Endothelial cell of umbilical vein (primary cell): ENCODE results near the gene PALB2. TPM values are rescaled to one million over a fixed set of nuclear protein-coding genes. Genes with fewer than 3 reads are reported as not detected.
"Not testable (repeated sequence)": the region's sequence is repeated elsewhere in the genome, so short reads cannot be mapped to it uniquely, and the experiment has no call there.

Experiments
- BruUV-seq: library from RNA; stranded (reverse); fragments of 400-500 nt; replicated peaks from 2 replicates; lab custom pipeline; 2021; lab: Mats Ljungman, UMichigan
- CTCF ChIA-PET: fragments of 300-600, 350-600 bp; sonication (Branson Sonifier 250); formaldehyde crosslinking; loops from one replicate; lab custom pipeline; 2021; ENCODE audit warnings: antibody characterized with exemption, inconsistent platforms; lab: Charles Lee
- POLR2A ChIA-PET: fragments of 300-600, 350-600 bp; sonication (Branson Sonifier 250); formaldehyde crosslinking; loops from one replicate; lab custom pipeline; 2021; ENCODE audit warnings: antibody characterized with exemption, inconsistent platforms; lab: Charles Lee
- DNase-seq: peaks from one replicate; pipeline ENCODE4 v3.0.0-alpha.2; 2011; ENCODE audit warnings: low read depth, low spot score
- FAIRE-seq: peaks from 2 replicates; lab custom pipeline; 2011; peaks lifted over from hg19 to GRCh38; lab: Jason Lieb, UNC
- H2AFZ ChIP-seq: 2 replicates; pipeline ENCODE4 v1.6.0; 2012; ENCODE audit warnings: low read depth, low read length, control low read depth, inconsistent platforms
- H3K27ac ChIP-seq: 2 replicates; pipeline ENCODE4 v1.5.1; 2011; ENCODE audit warnings: low read depth, mild to moderate bottlenecking, control low read depth, low read length, moderate library complexity; ENCODE audit not compliant: insufficient read depth
- H3K27me3 ChIP-seq, 2 experiments: 2 replicates each; pipeline versions ENCODE4 v1.6.0 to v1.6.1; 2011; ENCODE audit warnings: low read length in 2 of 2, mixed read lengths in 1 of 2; ENCODE audit not compliant: control insufficient read depth in 2 of 2, insufficient read depth in 2 of 2
- H3K36me3 ChIP-seq, 2 experiments: 2 replicates in 1 of 2; 3 replicates in 1 of 2; pipeline ENCODE4 v1.5.1; 2011; ENCODE audit warnings: low read length in 2 of 2, mild to moderate bottlenecking in 1 of 2, moderate library complexity in 1 of 2; ENCODE audit not compliant: control insufficient read depth in 2 of 2, insufficient read depth in 2 of 2; ENCODE audit errors: extremely low read depth in 1 of 2
- H3K4me1 ChIP-seq: 3 replicates; pipeline ENCODE4 v1.5.1; 2011; ENCODE audit warnings: mild to moderate bottlenecking, low read length; ENCODE audit not compliant: control insufficient read depth, insufficient read depth; ENCODE audit errors: extremely low read depth
- H3K4me2 ChIP-seq: 2 replicates; pipeline ENCODE4 v1.6.1; 2011; ENCODE audit warnings: low read length, control low read depth, mixed read lengths; ENCODE audit not compliant: insufficient read depth
- H3K4me3 ChIP-seq, 3 experiments: fragments of 200-600 bp in 1 of 3; sonication (generic), shearing (Covaris generic) in 1 of 3; replicated peaks in 1 of 3; 2 replicates each; pipeline ENCODE4 v1.5.1; 2011 to 2016; ENCODE audit warnings: control low read depth in 3 of 3, low read length in 3 of 3, mild to moderate bottlenecking in 2 of 3, inconsistent platforms in 1 of 3, low read depth in 1 of 3, moderate library complexity in 1 of 3; ENCODE audit not compliant: insufficient read depth in 1 of 3
- H3K79me2 ChIP-seq: 2 replicates; pipeline ENCODE4 v1.6.0; 2012; ENCODE audit warnings: low read length, inconsistent platforms; ENCODE audit not compliant: control insufficient read depth, insufficient read depth
- H3K9ac ChIP-seq: replicated peaks from 2 replicates; pipeline ENCODE3; 2011; ENCODE audit warnings: low read length, control low read depth; ENCODE audit not compliant: insufficient read depth; ENCODE audit errors: extremely low read depth
- H3K9me1 ChIP-seq: replicated peaks from 3 replicates; pipeline ENCODE4 v1.6.0; 2011; ENCODE audit warnings: mild to moderate bottlenecking, low read length; ENCODE audit not compliant: control insufficient read depth, insufficient read depth; ENCODE audit errors: extremely low read depth
- H3K9me3 ChIP-seq: replicated peaks from 2 replicates; pipeline ENCODE4 v1.5.1; 2012; ENCODE audit warnings: low read length, inconsistent platforms; ENCODE audit not compliant: control insufficient read depth, insufficient read depth
- H4K20me1 ChIP-seq: replicated peaks from 2 replicates; pipeline ENCODE3; 2011; ENCODE audit warnings: mild to moderate bottlenecking, low read length; ENCODE audit not compliant: control insufficient read depth, insufficient read depth; ENCODE audit errors: extremely low read depth
- CTCF ChIP-seq, 2 donors: IDR thresholded peaks; 1 replicate in 1 of 2; 2 replicates in 1 of 2; pipeline ENCODE4 v1.5.1; 2011; ENCODE audit warnings: low read length in 2 of 2, mild to moderate bottlenecking in 2 of 2, moderate library complexity in 2 of 2, control low read depth in 1 of 2, inconsistent platforms in 1 of 2, low read depth in 1 of 2; ENCODE audit not compliant: insufficient read depth in 1 of 2; ENCODE audit errors: extremely low read depth in 1 of 2
- EZH2 ChIP-seq: IDR thresholded peaks from 2 replicates; pipeline ENCODE4 v1.6.1; 2012; ENCODE audit warnings: borderline replicate concordance, low read depth, mild to moderate bottlenecking, moderate library complexity, low read length, inconsistent platforms; ENCODE audit not compliant: severe bottlenecking
- FOS ChIP-seq: IDR thresholded peaks from 2 replicates; pipeline ENCODE4 v1.6.1; 2011; ENCODE audit warnings: mild to moderate bottlenecking, low read length, moderate library complexity, borderline replicate concordance; ENCODE audit not compliant: insufficient read depth
- GATA2 ChIP-seq: IDR thresholded peaks from 2 replicates; pipeline ENCODE4 v1.7.0; 2011; ENCODE audit warnings: low read depth, mild to moderate bottlenecking, moderate library complexity, mixed read lengths, low read length; ENCODE audit not compliant: insufficient read length, insufficient read depth
- JUN ChIP-seq: IDR thresholded peaks from 2 replicates; pipeline ENCODE4 v1.6.1; 2011; ENCODE audit warnings: borderline replicate concordance, low read depth; ENCODE audit not compliant: insufficient read length, insufficient read depth
- MAX ChIP-seq: IDR thresholded peaks from 2 replicates; pipeline ENCODE4 v1.6.1; 2011; ENCODE audit not compliant: insufficient read depth, insufficient read length
- MYC ChIP-seq: IDR thresholded peaks from one replicate; pipeline ENCODE4 v1.6.1; 2011; ENCODE audit warnings: mild to moderate bottlenecking, low read depth, low read length
- POLR2A ChIP-seq: IDR thresholded peaks from 2 replicates; pipeline ENCODE4 v1.6.1; 2012; ENCODE audit warnings: low read depth, mild to moderate bottlenecking, control low read depth, low read length
- POLR2AphosphoS5 ChIP-seq: IDR thresholded peaks from 2 replicates; pipeline ENCODE4 v1.6.1; 2012; ENCODE audit warnings: low read depth, mild to moderate bottlenecking, control low read depth, low read length, moderate library complexity; ENCODE audit not compliant: insufficient read depth
- dilution Hi-C: fragments of 300-500 bp; cut with MboI; formaldehyde crosslinking; loops from one replicate; pipeline ENCODE4 v1.15.0; 2019; ENCODE audit warnings: low sequenced_read_pairs; ENCODE audit not compliant: extremely low pct_ligation_motif_present
- intact Hi-C: fragments of 100-400 bp; cut with micrococcal nuclease; formaldehyde crosslinking; loops from one replicate; pipeline ENCODE4 v1.10.0; 2022
- polyA plus RNA-seq, 4 experiments: library from polyadenylated mRNA; depleted of rRNA in 3 of 4; stranded (reverse) in 3 of 4; unstranded in 1 of 4; fragments of >200 nt; gene quantifications; 2 replicates each; pipeline versions ENCODE4 v1.2.1 to v1.2.3, GENCODE V29; 2011 to 2012; ENCODE audit warnings: missing spikeins in 1 of 4
- total RNA-seq: library from RNA; stranded (reverse); gene quantifications from 2 replicates; pipeline ENCODE4 v1.2.3, GENCODE V29; 2021

Gene PALB2
- total and polyA plus RNA-seq, 2 donors (not counting 3 experiments of a cell fraction or from before 2014, with no cell fraction given): 5.1 to 15.6 TPM

DNA sequence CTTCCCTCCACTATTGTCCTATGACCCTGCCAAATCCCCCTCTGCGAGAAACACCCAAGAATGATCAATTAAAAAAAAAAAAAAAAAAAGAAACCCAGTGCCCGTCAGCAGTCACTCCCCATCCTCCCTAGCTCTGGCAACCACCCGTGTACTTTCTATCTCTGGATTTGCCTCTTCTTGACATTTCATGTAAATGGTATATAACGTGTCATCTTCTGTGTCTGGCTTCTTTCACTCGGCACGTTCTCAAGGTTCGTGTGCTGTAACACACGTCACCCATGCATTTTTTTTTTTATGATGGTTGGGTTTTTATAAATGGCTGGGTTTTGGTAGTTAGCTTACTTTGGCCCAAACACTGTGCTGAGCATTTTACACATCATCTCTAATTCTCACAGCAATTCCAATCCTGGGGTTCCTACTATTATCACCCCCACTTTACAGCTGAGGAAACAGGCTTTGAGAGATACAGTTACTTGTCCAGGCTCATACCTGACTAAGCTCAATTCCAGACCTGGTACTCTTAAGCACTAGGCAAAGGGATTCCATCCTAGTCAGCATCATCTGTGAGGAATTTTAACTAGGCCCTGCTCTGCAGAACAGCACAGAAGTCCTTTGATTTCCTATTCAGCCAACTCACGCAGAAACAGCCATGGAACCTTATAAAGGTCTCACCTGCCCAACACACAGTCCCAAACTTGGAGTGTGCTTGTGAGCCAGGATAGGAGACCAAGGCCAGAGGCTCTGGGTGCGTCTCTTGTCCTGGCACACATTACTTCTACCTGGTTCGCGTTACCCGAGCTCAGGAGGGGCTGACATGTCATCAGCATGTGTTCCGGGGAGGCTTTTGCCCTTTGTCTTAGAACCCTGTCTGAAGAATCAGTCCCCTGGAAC, 56.7 kb downstream of the PALB2 start:
- CTCF ChIA-PET: interaction anchor here (1.0 to 1.2 kb wide), 2 partner anchors 12 to 26 kb away, joined by 3 to 4 read pairs; partner anchors contain the start of genes NDUFAB1 and UBFD1
- H3K36me3 ChIP-seq: peaks cover 13 to 20% of the 10 kb centered on the region in 2 experiments

GRCh38 chr16:23583271-23583670, 57.8 kb downstream of the PALB2 start:
- POLR2A ChIA-PET, H3K4me1 ChIP-seq, CTCF ChIA-PET, H3K27ac ChIP-seq, H2AFZ ChIP-seq, DNase-seq, FAIRE-seq, H4K20me1 ChIP-seq, H3K9ac ChIP-seq, H3K9me3 ChIP-seq, BruUV-seq, intact Hi-C loops, H3K4me3 ChIP-seq, H3K27me3 ChIP-seq, H3K9me1 ChIP-seq, dilution Hi-C loops, H3K4me2 ChIP-seq: not testable (repeated sequence)
- H3K79me2 ChIP-seq: peaks cover 11% of the 10 kb centered on the region
- peaks cover 13 to 20% of the 10 kb centered on the region in 2 experiments for H3K36me3 ChIP-seq

More for the DNA sequence above, 56.7 kb downstream of the PALB2 start:
- POLR2A ChIA-PET: no interaction called here
- no peak for FAIRE-seq
- H3K4me3 ChIP-seq: no peak overlapping the region
- no peak overlapping the region for H2AFZ ChIP-seq
- dilution Hi-C loops: no loop called here
- no peak overlapping the region for H3K4me2 ChIP-seq
- intact Hi-C loops: no loop called here
- no peaks in the 10 kb centered on the region for H3K9me3 ChIP-seq
- DNase-seq: no peak
- H3K9me1 ChIP-seq: no peaks in the 10 kb centered on the region
- no peaks in the 10 kb centered on the region for H3K27me3 ChIP-seq
- BruUV-seq: no TSS peak
- no peaks in the 10 kb centered on the region for H3K4me1 ChIP-seq
- peaks cover 20% of the 10 kb centered on the region for H3K79me2 ChIP-seq
- no peak overlapping the region for H3K9ac ChIP-seq
- no peak for TF ChIP-seq MYC
- no peak for TF ChIP-seq POLR2AphosphoS5
- no peak for TF ChIP-seq MAX
- TF ChIP-seq POLR2A: no peak
- no peak for TF ChIP-seq FOS
- no peak for TF ChIP-seq JUN
- TF ChIP-seq EZH2: no peak
- TF ChIP-seq CTCF (IDR thresholded peaks at IDR 0.05; ENCODE audit: extremely low read depth in 1 of 2, insufficient read depth in 1 of 2, low read depth in 1 of 2, low read length in 2 of 2): no peak
- TF ChIP-seq GATA2: no peak
- H3K27ac ChIP-seq: no peak overlapping the region
- peaks cover 2% of the 10 kb centered on the region for H4K20me1 ChIP-seq
